Measurements from ENCODE around the gene ESRRA.

GRCh38 chr11:64317325-64317960 is 12.1 kb downstream of the ESRRA start, which contains the start of gene TRMT112:
- TF ChIP-seq CTCF (optimal IDR thresholded peaks at IDR 0.05 in 1 of 3, IDR thresholded peaks at IDR 0.05 in 1 of 3, conservative IDR thresholded peaks at IDR 0.05 in 1 of 3; ENCODE audit: extremely low read depth in 1 of 3, insufficient read depth in 2 of 3, low read length in 3 of 3) (no peak), EZH2 (IDR thresholded peaks at IDR 0.05; ENCODE audit: low read length) (no peak)
